HG03280 (cell line): ENCODE measurements around the gene VPS45.
A peak's percentile ranks its signal among the peaks of the same experiment; 100 is the strongest.
"Not testable (repeated sequence)": the region's sequence is repeated elsewhere in the genome, so short reads cannot be mapped to it uniquely, and the experiment has no call there.

ENCODE experiments used
- ATAC-seq: cut with Tn5 transposase; IDR thresholded peaks from one replicate; pipeline ENCODE4 v1.9.1; 2021; ENCODE audit warnings: mild to moderate bottlenecking, moderate library complexity; ENCODE audit not compliant: unreplicated experiment

VPS45 gene

GRCh38 chr1:150067184-150068108 is at the start of gene VPS45:
Gene VPS45, plus strand, starts transcription at chr1:150067776. Its CDS starts 82 bp downstream, at chr1:150067858.
- peak; percentile 89 for ATAC-seq

- no peak for ATAC-seq
These were observed 49.4 kb upstream of the VPS45 start for GRCh38 chr1:150018165-150018564.

- ATAC-seq = no peak
These were observed 46.9 kb upstream of the VPS45 start for GRCh38 chr1:150020711-150021110.

GRCh38 chr1:150021191-150021694 is 46.3 kb upstream of the VPS45 start:
- ATAC-seq = no peak

GRCh38 chr1:150022357-150022756 is 45.2 kb upstream of the VPS45 start:
- no peak for ATAC-seq

GRCh38 chr1:150024156-150024555 is 43.4 kb upstream of the VPS45 start:
- ATAC-seq = no peak

GRCh38 chr1:150028322-150028721 is 39.3 kb upstream of the VPS45 start:
- ATAC-seq = no peak

- no peak for ATAC-seq
These were observed 33.2 kb upstream of the VPS45 start for GRCh38 chr1:150034336-150034735.

- no peak for ATAC-seq
These were observed 17.6 kb upstream of the VPS45 start for GRCh38 chr1:150049926-150050325.

- ATAC-seq = no peak
These were observed 16.5 kb upstream of the VPS45 start for GRCh38 chr1:150051089-150051373.

GRCh38 chr1:150051905-150052412 is 15.6 kb upstream of the VPS45 start:
- not testable (repeated sequence) for ATAC-seq

GRCh38 chr1:150053926-150054325 is 13.7 kb upstream of the VPS45 start:
- ATAC-seq = no peak

GRCh38 chr1:150055507-150055906 is 12.1 kb upstream of the VPS45 start:
- ATAC-seq = not testable (repeated sequence)

GRCh38 chr1:150056407-150056806 is 11.2 kb upstream of the VPS45 start:
- no peak for ATAC-seq

GRCh38 chr1:150060260-150060659 is 7.3 kb upstream of the VPS45 start:
- no peak for ATAC-seq

GRCh38 chr1:150061632-150062101 is 5.9 kb upstream of the VPS45 start:
- ATAC-seq = no peak

GRCh38 chr1:150062113-150062512 is 5.5 kb upstream of the VPS45 start:
- no peak for ATAC-seq

GRCh38 chr1:150065184-150065871 is 2.2 kb upstream of the VPS45 start:
- ATAC-seq = no peak

GRCh38 chr1:150066328-150066727 is 1.2 kb upstream of the VPS45 start:
- no peak for ATAC-seq

GRCh38 chr1:150066838-150067183 is 765 bp upstream of the VPS45 start:
- peak; percentile 18 for ATAC-seq

- ATAC-seq = no peak
These were observed 496 bp downstream of the VPS45 start for GRCh38 chr1:150068109-150068435.

GRCh38 chr1:150069923-150070322 is 2.3 kb downstream of the VPS45 start:
- no peak for ATAC-seq
